Osteocyte (in vitro differentiated cells): Measurements from ENCODE around the gene CLGN. TPM values are rescaled to one million over a fixed set of nuclear protein-coding genes. Genes with fewer than 3 reads are reported as not detected.
"Not testable (repeated sequence)": the region's sequence is repeated elsewhere in the genome, so short reads cannot be mapped to it uniquely, and the experiment has no call there.

Source experiments
- DNase-seq: peaks from one replicate; pipeline ENCODE4 v3.0.0; 2021; ENCODE audit warnings: mixed read lengths; ENCODE audit not compliant: unreplicated experiment; ENCODE audit errors: extremely low spot score
- H3K27ac Mint-ChIP-seq: one replicate; pipeline ENCODE4 v1.8.0; 2021; ENCODE audit warnings: mild to moderate bottlenecking, mixed read lengths; ENCODE audit not compliant: unreplicated experiment
- H3K27me3 Mint-ChIP-seq: one replicate; pipeline ENCODE4 v1.8.0; 2021; ENCODE audit warnings: mixed read lengths; ENCODE audit not compliant: unreplicated experiment
- H3K36me3 Mint-ChIP-seq: one replicate; pipeline ENCODE4 v1.8.0; 2021; ENCODE audit warnings: mixed read lengths; ENCODE audit not compliant: unreplicated experiment
- H3K4me1 Mint-ChIP-seq: one replicate; pipeline ENCODE4 v1.8.0; 2021; ENCODE audit warnings: mixed read lengths; ENCODE audit not compliant: unreplicated experiment
- H3K4me3 Mint-ChIP-seq: one replicate; pipeline ENCODE4 v1.8.0; 2021; ENCODE audit warnings: mild to moderate bottlenecking, moderate library complexity, mixed read lengths; ENCODE audit not compliant: unreplicated experiment
- H3K9me3 Mint-ChIP-seq: one replicate; pipeline ENCODE4 v1.8.0; 2021; ENCODE audit warnings: mixed read lengths; ENCODE audit not compliant: unreplicated experiment
- CTCF ChIP-seq: fragments of 200-600 bp; sonication (generic); IDR thresholded peaks from 2 replicates; pipeline ENCODE4 v1.5.0; 2021; ENCODE audit warnings: antibody characterized with exemption, mild to moderate bottlenecking, moderate library complexity
- total RNA-seq: library from RNA; stranded (reverse); gene quantifications from 2 replicates; pipeline ENCODE4 v1.2.1, GENCODE V29; 2021

Gene CLGN
- total RNA-seq, 1 donor from 2014 or later = not detected

- DNase-seq = no peak
- Mint-ChIP-seq H3K9me3 (no peaks in the 10 kb centered on the region), H3K4me3 (no peak overlapping the region), H3K27me3 (peaks cover 60% of the 10 kb centered on the region), H3K27ac (no peak overlapping the region), H3K36me3 (no peaks in the 10 kb centered on the region), H3K4me1 (no peaks in the 10 kb centered on the region)
- no peak for TF ChIP-seq CTCF
These were observed 12.2 kb upstream of the CLGN start for GRCh38 chr4:140439644-140440142.

DNA sequence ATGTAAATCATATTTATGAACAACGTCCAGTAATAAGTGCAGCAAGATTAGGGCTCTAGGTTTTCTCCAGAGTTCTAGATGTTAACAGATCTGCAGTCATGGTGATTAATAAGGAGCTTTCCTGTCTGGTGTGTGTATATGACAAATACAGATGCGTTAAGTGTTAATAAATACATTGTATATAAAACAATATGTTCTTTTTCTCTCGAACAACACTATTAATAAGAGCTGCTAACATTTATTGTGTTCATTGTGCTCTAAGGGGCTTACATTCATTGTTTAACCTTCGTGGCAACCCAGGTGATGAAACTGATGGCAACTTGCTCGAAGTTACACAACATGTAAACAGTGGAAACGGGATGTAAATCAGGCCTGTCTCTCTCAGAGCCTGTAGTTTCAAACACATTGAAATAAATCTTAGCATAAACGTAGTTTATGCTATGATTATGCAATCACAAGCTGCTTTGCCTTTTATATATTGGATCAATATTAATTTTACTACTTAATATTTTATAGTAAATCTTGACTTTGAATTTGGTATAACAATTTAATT is 547 bp upstream of the CLGN start:
- no peak for TF ChIP-seq CTCF
- no peaks in the 10 kb centered on the region for H3K36me3 Mint-ChIP-seq
- no peak for DNase-seq
- H3K27me3 Mint-ChIP-seq = peaks cover 75% of the 10 kb centered on the region
- H3K27ac Mint-ChIP-seq = no peak overlapping the region
- H3K4me3 Mint-ChIP-seq = peak overlapping the region; percentile 76
- H3K4me1 Mint-ChIP-seq = no peaks in the 10 kb centered on the region
- H3K9me3 Mint-ChIP-seq = no peaks in the 10 kb centered on the region

GRCh38 chr4:140426610-140427105 is 790 bp downstream of the CLGN start:
- Mint-ChIP-seq H3K36me3 (no peaks in the 10 kb centered on the region), H3K27ac (no peak overlapping the region), H3K4me1 (no peaks in the 10 kb centered on the region), H3K27me3 (peaks cover 77% of the 10 kb centered on the region), H3K4me3 (peak overlapping the region; percentile 76), H3K9me3 (no peaks in the 10 kb centered on the region)
- no peak for TF ChIP-seq CTCF
- no peak for DNase-seq

DNA sequence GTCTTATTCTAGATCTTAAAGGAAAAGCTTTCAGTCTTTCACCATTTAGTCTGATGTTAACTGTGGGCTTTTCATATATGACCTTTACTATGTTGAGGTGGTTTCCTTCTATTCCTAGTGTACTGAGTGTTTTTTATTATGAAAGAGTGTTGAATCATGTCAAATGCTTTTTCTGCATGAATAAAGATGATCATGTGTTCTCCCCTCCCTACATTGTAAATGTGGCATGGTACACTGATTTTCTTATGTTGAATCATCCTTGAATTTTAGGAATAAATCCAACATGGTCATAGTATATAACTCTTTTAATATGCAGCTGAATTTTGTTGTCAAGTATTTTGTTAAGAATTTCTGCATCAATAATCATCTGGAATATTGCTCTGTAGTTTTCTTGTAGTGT is 4.3 kb downstream of the CLGN start:
- DNase-seq = no peak

DNA sequence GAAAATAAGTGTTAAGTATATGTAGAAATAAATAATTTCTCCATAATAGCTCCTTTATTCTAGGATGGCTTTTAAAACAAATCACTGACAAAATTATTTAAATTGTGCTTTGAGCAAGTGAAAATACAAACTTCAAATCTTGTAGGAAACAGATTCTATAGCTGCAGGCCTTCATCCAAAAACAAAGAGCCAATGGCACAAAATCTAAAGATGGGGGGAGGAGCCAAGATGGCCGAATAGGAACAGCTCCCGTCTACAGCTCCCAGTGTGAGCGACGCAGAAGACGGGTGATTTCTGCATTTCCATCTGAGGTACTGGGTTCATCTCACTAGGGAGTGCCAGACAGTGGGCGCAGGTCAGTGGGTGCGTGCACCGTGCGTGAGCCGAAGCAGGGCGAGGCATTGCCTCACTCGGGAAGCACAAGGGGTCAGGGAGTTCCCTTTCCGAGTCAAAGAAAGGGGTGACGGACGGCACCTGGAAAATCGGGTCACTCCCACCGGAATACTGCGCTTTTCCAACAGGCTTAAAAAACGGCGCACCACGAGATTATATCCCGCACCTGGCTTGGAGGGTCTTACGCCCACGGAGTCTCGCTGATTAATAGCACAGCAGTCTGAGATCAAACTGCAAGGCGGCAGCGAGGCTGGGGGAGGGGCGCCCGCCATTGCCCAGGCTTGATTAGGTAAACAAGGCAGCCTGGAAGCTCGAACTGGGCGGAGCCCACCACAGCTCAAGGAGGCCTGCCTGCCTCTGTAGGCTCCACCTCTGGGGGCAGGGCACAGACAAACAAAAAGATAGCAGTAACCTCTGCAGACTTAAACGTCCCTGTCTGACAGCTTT is 14.1 kb downstream of the CLGN start:
- H3K4me3 Mint-ChIP-seq, H3K9me3 Mint-ChIP-seq, H3K27ac Mint-ChIP-seq, H3K36me3 Mint-ChIP-seq, H3K4me1 Mint-ChIP-seq, DNase-seq: not testable (repeated sequence)
- H3K27me3 Mint-ChIP-seq = peaks cover 26% of the 10 kb centered on the region

More for the DNA sequence above, 4.3 kb downstream of the CLGN start:
- Mint-ChIP-seq H3K27ac (no peak overlapping the region), H3K27me3 (peaks cover 70% of the 10 kb centered on the region), H3K9me3 (no peaks in the 10 kb centered on the region), H3K4me3 (no peak overlapping the region), H3K4me1 (no peaks in the 10 kb centered on the region), H3K36me3 (no peaks in the 10 kb centered on the region)
- TF ChIP-seq CTCF = no peak
